Activated CD8-positive, alpha-beta T cell treated with anti-CD3 and anti-CD28 coated beads, Interleukin-2, amount 10 ng/mL, durations not matched to agents 7 days and 5 days (primary cell): Measurements from ENCODE around the gene KCND3. TPM values are rescaled to one million over a fixed set of nuclear protein-coding genes. Genes with fewer than 3 reads are reported as not detected.

Experiments used
- ATAC-seq: fragments of 150-1000 bp; cut with Tn5 transposase; one replicate; pipeline ENCODE4 v1.10.0; 2021; ENCODE audit warnings: moderate library complexity
- CTCF ChIA-PET: fragments of 350-600 bp; sonication (Branson Sonifier 250); formaldehyde crosslinking; loops from one replicate; lab custom pipeline; 2021; ENCODE audit warnings: antibody characterized with exemption; lab: Charles Lee
- POLR2A ChIA-PET: fragments of 350-600 bp; sonication (Branson Sonifier 250); formaldehyde crosslinking; loops from one replicate; lab custom pipeline; 2021; ENCODE audit warnings: antibody characterized with exemption; lab: Charles Lee
- DNase-seq: peaks from one replicate; pipeline ENCODE4 v3.0.0-alpha.2; 2020
- H3K27ac Mint-ChIP-seq: one replicate; pipeline ENCODE4 v1.8.0; 2021; ENCODE audit warnings: mild to moderate bottlenecking, mixed read lengths
- H3K27me3 Mint-ChIP-seq: one replicate; pipeline ENCODE4 v1.8.0; 2021; ENCODE audit warnings: low read depth, mixed read lengths
- H3K36me3 Mint-ChIP-seq: one replicate; pipeline ENCODE4 v1.8.0; 2021; ENCODE audit warnings: low read depth, mixed read lengths
- H3K4me1 Mint-ChIP-seq: one replicate; pipeline ENCODE4 v1.8.0; 2021; ENCODE audit warnings: low read depth, mixed read lengths
- H3K4me3 Mint-ChIP-seq: one replicate; pipeline ENCODE4 v1.8.0; 2021; ENCODE audit warnings: mild to moderate bottlenecking, mixed read lengths
- H3K9me3 Mint-ChIP-seq: one replicate; pipeline ENCODE4 v1.8.0; 2022; ENCODE audit warnings: mixed read lengths; ENCODE audit not compliant: insufficient read depth
- total RNA-seq, 2 experiments: library from RNA; stranded (reverse); gene quantifications; one replicate each; pipeline ENCODE4 v1.2.3, GENCODE V29; 2021

The KCND3 gene
- total RNA-seq, 2 experiments from 2014 or later, result not detected

DNA sequence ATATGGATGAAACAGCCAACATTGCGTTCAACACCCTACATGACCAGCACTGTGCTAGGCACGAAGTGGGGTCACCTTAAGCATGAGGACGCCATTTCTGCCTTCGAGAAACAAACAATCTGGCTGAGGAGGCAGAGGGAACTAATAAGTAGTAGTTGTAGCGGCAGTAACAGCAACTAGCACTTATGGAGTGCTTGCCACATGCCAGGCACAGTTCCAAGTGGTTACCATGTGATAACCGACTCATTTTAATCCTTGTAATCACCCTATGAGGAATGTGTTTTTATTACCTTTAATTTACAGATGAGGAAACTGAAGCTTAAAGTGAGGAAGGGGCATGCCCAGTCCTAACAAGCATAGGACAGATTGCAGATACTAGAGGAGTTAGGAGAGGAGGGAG lies 33.7 kb downstream of the KCND3 start:
- Mint-ChIP-seq H3K4me3 (no peak overlapping the region), H3K9me3 (no peaks in the 10 kb centered on the region), H3K27me3 (peaks cover 2% of the 10 kb centered on the region), H3K27ac (no peak overlapping the region), H3K4me1 (no peaks in the 10 kb centered on the region), H3K36me3 (no peaks in the 10 kb centered on the region)
- ATAC-seq (no peak), DNase-seq (no peak)
- ChIA-PET POLR2A (no interaction called here), CTCF (no interaction called here)

DNA sequence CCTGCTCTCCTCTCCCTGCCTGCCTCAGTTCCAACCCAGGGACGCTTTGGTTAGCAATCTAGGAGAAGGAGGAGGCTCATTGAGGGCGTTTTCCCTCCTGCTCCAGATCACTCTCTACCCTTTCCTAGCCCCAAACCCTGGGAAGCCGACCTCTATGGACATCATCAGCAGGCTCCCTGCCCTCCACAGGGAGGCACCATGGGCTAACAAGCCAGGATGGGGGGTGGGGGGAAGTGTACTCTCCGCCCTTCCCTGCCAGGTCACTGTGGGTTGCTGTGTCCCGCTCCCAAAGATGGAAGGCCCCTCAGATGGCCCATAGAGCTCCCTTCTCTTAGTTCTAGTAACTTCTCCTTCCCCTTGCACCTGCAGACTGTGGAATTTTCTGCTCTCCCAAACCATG lies 35.7 kb downstream of the KCND3 start:
- H3K27ac Mint-ChIP-seq, result no peak overlapping the region
- POLR2A ChIA-PET, result no interaction called here
- peaks cover 2% of the 10 kb centered on the region for H3K27me3 Mint-ChIP-seq
- no peak for ATAC-seq
- no peaks in the 10 kb centered on the region for H3K36me3 Mint-ChIP-seq
- H3K4me3 Mint-ChIP-seq, result no peak overlapping the region
- CTCF ChIA-PET, result no interaction called here
- no peak for DNase-seq
- peaks cover 4% of the 10 kb centered on the region for H3K4me1 Mint-ChIP-seq
- H3K9me3 Mint-ChIP-seq, result no peaks in the 10 kb centered on the region

DNA sequence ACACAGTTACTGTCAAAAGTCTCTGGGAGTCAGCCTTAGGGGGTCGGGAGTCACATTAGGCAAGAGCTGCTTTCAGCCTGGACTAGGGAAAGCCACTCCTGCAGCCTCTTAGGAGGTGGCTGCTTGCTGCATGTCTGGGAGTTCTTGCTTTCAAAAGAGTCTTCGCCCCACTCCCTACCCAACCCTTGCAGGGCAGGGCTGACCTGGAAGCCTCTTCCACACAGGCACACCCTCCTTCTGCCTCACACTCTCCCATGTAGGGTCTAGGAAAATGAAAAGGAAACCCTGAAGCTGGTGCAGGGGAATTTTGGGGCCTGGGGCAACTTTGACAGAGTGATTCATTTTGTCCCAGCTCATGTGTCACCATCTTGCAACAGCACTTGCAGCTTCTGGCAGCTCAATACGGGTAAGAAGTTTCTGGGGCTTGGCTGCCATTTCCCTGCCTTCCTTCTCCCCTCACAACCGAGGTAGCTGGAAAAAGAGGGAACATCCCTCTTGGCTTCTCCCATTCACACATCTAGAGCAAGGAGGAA lies 37.3 kb downstream of the KCND3 start:
- H3K27ac Mint-ChIP-seq, result no peak overlapping the region
- ATAC-seq, result no peak
- H3K9me3 Mint-ChIP-seq, result no peaks in the 10 kb centered on the region
- H3K27me3 Mint-ChIP-seq, result peaks cover 9% of the 10 kb centered on the region
- ChIA-PET POLR2A (interaction anchor here (0.5 kb wide), 1 partner anchor 57 kb away, joined by 3 read pairs; no protein-coding TSS in a partner anchor), CTCF (no interaction called here)
- DNase-seq, result no peak
- peaks cover 9% of the 10 kb centered on the region for H3K4me1 Mint-ChIP-seq
- no peak overlapping the region for H3K4me3 Mint-ChIP-seq
- no peaks in the 10 kb centered on the region for H3K36me3 Mint-ChIP-seq

DNA sequence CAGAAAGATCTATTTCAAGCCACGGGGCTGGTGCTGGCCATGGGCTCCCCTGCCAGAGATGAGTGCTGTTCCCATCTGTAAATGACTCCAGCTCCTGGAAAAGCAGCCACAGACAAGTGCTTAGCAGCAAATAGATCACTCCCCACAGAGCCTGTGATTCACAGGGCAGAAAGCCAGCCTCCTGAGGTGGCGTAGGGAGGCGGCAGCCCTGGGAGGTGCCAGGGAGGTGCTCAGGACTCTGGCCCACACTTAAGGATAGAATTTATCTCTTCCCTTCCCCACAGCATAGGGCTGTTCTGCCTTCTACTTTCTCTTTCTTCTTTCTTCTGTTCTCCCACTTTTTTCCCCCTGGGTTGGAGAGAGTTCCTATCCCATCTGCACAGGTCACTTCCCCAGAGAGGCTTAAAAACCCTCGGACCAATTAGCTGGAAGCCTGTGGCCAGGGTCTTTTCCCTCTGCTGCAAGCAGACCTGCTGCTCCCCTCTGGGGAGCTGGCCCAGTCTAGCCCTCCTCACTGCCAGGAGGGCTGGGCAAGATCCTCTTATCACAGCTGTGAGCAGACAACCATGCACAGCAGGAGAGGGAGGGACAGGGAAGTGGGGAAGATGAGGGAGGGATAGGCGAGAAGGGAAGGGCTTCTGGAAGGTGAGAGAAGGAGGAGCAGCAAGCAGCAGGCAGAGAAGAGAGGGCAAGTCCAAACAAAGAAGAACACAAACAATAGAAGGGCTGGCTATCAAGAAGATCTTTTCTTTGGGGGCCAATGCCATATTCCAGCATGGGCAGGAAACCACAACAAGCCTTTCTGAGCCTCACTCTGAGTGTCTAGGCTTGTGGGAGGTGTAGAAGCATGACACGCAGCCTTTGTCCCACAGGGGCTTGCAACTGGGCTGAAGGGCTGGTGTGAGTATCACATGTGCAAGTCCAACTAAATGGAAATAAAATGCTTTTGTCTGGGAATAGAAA lies 41.0 kb downstream of the KCND3 start:
- ChIA-PET CTCF (no interaction called here), POLR2A (no interaction called here)
- Mint-ChIP-seq H3K36me3 (no peaks in the 10 kb centered on the region), H3K4me3 (no peak overlapping the region), H3K4me1 (peaks cover 9% of the 10 kb centered on the region), H3K27me3 (peaks cover 9% of the 10 kb centered on the region), H3K27ac (no peak overlapping the region), H3K9me3 (no peaks in the 10 kb centered on the region)
- DNase-seq, result no peak
- ATAC-seq, result no peak

DNA sequence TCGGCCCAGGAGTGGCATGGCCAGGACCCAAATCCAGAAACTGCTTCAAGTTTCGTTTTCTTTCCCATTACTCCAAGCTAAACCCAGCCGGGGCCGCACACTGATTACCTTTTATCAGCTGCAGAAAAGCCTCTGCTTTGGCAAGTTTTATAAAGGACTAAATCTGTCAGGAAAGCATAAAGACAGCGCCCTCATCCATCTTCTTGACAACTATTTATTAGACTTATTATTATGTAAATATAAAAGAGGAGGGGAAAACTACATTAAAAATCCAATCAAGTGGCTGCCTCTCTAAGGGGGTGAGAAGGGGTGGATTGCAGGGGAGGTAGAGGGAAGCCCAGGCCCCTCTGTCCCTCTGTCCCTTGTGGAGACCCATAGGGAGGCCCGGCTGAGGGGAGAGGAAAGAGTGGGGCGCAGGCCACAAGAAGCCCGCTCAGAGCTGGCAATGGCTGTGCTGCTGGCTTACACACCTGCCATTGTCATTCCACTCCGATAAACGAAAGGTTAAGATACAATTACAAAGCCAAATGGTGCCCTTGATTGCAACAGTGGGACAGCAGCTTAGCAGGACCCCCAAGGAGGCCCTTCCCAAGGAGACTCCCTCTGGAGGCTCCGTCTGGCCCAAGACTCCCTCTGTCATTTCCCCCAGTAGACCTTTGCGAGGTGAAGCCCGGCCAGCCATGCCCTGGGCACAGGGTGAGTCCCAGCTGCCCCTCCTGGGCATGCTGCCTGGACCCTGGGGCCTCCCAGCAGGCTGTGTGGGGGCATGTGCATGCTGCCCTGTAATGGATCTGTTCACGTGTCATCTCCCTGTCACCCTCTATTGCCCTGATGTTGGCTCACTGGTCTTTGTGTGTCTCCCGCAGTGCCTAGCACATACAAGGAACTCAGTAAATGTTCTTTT lies 45.4 kb downstream of the KCND3 start:
- CTCF ChIA-PET, result no interaction called here
- H3K4me1 Mint-ChIP-seq, result peaks cover 8% of the 10 kb centered on the region
- no peak overlapping the region for H3K4me3 Mint-ChIP-seq
- no peak for DNase-seq
- POLR2A ChIA-PET, result no interaction called here
- no peak overlapping the region for H3K27ac Mint-ChIP-seq
- H3K9me3 Mint-ChIP-seq, result no peaks in the 10 kb centered on the region
- peaks cover 7% of the 10 kb centered on the region for H3K27me3 Mint-ChIP-seq
- H3K36me3 Mint-ChIP-seq, result no peaks in the 10 kb centered on the region
- ATAC-seq, result no peak

DNA sequence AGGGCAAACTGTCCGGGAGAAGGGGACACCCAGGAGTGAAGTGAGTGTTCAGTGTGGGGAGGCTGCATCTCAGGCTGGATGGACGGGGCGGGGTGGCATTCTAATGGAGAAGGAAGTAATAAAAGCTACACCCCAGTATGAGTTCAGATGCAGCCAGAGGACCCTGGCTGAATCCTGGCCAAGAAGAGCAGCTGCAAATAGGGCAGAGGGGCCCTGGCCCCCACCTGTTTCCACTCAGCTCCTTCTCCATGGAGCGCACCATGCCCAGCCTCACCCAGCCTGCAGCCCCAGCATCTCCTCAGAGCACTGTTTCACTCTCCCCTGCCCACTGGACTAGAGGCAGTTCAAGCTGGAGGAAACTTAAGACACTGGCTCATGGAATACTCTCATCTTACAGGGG lies 46.4 kb downstream of the KCND3 start:
- DNase-seq, result no peak
- Mint-ChIP-seq H3K9me3 (no peaks in the 10 kb centered on the region), H3K27ac (no peak overlapping the region), H3K4me3 (no peak overlapping the region), H3K4me1 (no peaks in the 10 kb centered on the region), H3K27me3 (peaks cover 2% of the 10 kb centered on the region), H3K36me3 (no peaks in the 10 kb centered on the region)
- ChIA-PET POLR2A (no interaction called here), CTCF (no interaction called here)
- no peak for ATAC-seq

DNA sequence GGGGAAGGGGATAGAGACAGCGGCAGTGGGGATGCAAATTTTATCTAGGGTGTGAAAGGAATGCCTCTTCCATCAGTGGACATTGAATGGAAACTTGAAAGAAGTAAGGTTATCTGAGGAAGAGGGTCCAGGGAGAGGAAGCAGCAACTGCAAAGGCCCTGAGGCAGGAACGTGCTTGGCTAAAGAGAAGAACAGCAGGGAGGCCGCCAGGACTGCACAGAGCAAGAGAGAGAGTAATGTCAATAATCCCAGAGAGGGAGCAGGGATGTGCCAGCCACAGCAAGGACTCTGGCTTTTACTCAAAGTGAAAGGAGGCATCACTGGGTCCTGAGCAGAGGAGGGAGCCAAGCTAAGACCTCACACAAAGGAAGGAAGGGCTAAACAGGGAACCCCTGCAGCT lies 50.9 kb downstream of the KCND3 start:
- Mint-ChIP-seq H3K36me3 (no peaks in the 10 kb centered on the region), H3K27me3 (peaks cover 2% of the 10 kb centered on the region), H3K4me1 (no peaks in the 10 kb centered on the region), H3K4me3 (no peak overlapping the region), H3K27ac (no peak overlapping the region), H3K9me3 (no peaks in the 10 kb centered on the region)
- DNase-seq, result no peak
- POLR2A ChIA-PET, result no interaction called here
- no peak for ATAC-seq
- CTCF ChIA-PET, result no interaction called here

DNA sequence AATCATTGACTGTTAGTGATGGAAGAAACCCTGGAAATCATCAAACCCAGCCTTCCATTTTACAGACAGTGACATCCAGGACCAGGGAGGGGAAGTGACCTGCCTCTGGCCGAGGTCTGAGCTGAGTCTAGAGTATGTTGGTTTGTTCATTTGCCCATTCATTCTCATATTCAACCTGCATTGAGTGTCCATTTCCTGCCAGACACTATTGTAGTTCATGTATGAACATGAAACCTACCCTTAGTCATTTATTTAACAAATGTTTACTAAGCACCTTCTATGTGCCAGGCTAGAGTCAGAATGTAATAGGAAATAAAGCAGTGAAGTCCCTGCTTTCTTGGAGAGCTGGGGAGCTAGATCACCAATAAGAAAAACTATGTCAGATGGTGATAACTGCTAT lies 51.3 kb downstream of the KCND3 start:
- H3K4me3 Mint-ChIP-seq, result no peak overlapping the region
- no peaks in the 10 kb centered on the region for H3K36me3 Mint-ChIP-seq
- no peaks in the 10 kb centered on the region for H3K4me1 Mint-ChIP-seq
- ChIA-PET CTCF (no interaction called here), POLR2A (no interaction called here)
- ATAC-seq (no peak), DNase-seq (no peak)
- no peaks in the 10 kb centered on the region for H3K9me3 Mint-ChIP-seq
- H3K27ac Mint-ChIP-seq, result no peak overlapping the region
- H3K27me3 Mint-ChIP-seq, result peaks cover 2% of the 10 kb centered on the region

DNA sequence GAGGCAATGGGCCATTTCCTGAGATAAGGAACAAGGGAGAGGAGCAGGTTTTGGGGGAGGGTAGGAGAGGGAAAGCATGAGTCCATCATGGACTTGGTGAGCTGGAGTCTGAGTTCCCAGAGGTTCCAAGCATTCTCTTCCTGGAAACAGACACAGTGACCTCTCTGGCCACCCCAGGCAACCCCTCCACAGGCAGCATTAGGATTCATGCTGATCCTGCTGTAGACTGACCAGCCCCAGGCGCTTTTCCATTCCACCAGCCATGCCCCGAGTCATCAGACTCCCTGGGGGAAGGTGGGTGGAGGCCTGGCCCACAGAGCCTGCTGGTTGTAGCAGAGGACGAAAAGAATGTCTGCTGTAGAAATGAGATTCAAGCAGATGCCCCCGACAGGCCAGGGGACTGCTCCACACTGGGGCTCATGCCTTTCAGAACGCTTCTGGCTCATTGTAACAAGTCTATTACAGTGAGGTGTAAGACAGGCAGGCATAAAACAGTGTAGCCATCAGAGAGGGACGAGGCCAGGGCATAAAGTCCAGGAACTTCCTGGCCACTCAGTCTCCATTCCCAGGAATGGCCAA lies 52.2 kb downstream of the KCND3 start:
- Mint-ChIP-seq H3K4me1 (no peaks in the 10 kb centered on the region), H3K27me3 (peaks cover 2% of the 10 kb centered on the region), H3K9me3 (no peaks in the 10 kb centered on the region), H3K36me3 (no peaks in the 10 kb centered on the region), H3K27ac (no peak overlapping the region), H3K4me3 (no peak overlapping the region)
- ChIA-PET CTCF (no interaction called here), POLR2A (no interaction called here)
- no peak for ATAC-seq
- no peak for DNase-seq

DNA sequence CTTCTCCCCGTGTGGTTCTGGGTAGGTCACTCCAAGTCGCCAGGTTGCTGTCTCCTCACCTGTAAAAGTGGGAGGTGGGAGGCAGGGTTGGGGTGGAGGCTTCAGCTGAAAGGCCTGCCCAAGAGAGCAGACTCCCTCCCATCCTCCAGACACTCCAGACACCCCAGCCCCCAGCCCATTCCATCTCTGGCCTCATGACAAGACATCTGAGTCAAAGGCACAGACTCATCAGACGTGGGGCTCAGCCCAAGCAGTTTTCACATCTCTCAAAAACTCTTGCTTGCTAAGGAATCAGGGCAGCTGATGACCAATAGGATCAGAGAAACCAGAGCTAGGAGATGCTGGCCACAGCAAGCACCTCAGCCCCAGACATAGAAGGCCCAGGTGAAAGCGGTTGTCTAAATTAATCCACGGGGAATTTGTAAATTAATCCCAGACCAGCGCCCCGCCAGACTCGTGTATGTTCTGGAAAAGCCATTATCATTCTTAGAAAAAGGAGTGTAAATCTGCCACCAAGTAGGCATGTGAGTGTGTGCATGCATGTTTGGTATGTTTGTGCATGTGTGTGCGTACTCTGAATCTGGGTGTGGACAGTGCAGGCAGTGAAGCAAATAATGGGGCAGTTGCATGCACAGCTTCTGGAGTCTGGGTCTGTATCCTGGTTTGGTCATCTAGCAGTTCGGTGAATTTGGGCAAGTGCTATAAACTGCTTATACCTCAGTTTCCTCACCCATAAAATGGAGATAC lies 55.2 kb downstream of the KCND3 start:
- H3K27me3 Mint-ChIP-seq, result peaks cover 2% of the 10 kb centered on the region
- ChIA-PET POLR2A (no interaction called here), CTCF (no interaction called here)
- ATAC-seq, result no peak
- H3K9me3 Mint-ChIP-seq, result no peaks in the 10 kb centered on the region
- no peak overlapping the region for H3K4me3 Mint-ChIP-seq
- DNase-seq, result no peak
- no peaks in the 10 kb centered on the region for H3K4me1 Mint-ChIP-seq
- no peaks in the 10 kb centered on the region for H3K36me3 Mint-ChIP-seq
- no peak overlapping the region for H3K27ac Mint-ChIP-seq

DNA sequence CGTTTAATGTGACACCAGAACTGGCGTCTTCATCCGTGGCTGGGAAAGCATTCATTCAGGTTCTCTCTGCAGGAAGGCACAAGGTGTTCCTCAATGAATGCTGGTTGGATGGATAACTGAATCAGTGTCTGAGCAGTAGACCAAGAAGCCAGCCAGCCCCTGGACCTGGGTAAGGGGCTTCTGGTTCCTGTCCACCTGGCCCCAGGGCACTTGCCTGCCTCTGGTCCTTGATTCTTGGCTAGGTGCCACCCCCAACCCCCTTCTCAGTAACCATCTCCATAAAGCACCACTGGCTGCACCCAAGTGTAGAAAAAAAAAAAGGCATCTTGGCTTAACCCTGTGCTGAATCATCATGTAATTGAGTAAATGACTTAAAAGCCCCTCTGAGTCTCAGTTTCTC lies 59.1 kb downstream of the KCND3 start:
- peaks cover 2% of the 10 kb centered on the region for H3K27me3 Mint-ChIP-seq
- no peak overlapping the region for H3K27ac Mint-ChIP-seq
- DNase-seq (no peak), ATAC-seq (no peak)
- POLR2A ChIA-PET, result no interaction called here
- H3K36me3 Mint-ChIP-seq, result no peaks in the 10 kb centered on the region
- H3K4me3 Mint-ChIP-seq, result no peak overlapping the region
- no peaks in the 10 kb centered on the region for H3K4me1 Mint-ChIP-seq
- no peaks in the 10 kb centered on the region for H3K9me3 Mint-ChIP-seq
- CTCF ChIA-PET, result no interaction called here
